Subcutaneous abdominal adipose tissue (tissue), 5 donors: ENCODE data around the gene ASPN.

Experiments used
- H3K27ac ChIP-seq: one replicate; pipeline ENCODE4 v1.7.0; 2013; ENCODE audit warnings: low read depth, mild to moderate bottlenecking, inconsistent platforms, low read length, moderate library complexity
- H3K27me3 ChIP-seq, 5 donors: one replicate each; pipeline ENCODE4 v1.7.0; 2013; ENCODE audit warnings: low read length in 5 of 5, inconsistent platforms in 1 of 5; ENCODE audit not compliant: control insufficient read depth in 5 of 5, insufficient read depth in 4 of 5
- H3K36me3 ChIP-seq, 5 donors: one replicate each; pipeline ENCODE4 v1.7.0; 2013; ENCODE audit warnings: low read length in 5 of 5; ENCODE audit not compliant: control insufficient read depth in 5 of 5, insufficient read depth in 5 of 5
- H3K4me1 ChIP-seq, 5 donors: one replicate each; pipeline ENCODE4 v1.7.0; 2013; ENCODE audit warnings: low read length in 5 of 5, mild to moderate bottlenecking in 3 of 5, moderate library complexity in 1 of 5; ENCODE audit not compliant: control insufficient read depth in 5 of 5, insufficient read depth in 5 of 5
- H3K4me3 ChIP-seq, 5 donors: one replicate each; pipeline ENCODE4 v1.7.0; 2013; ENCODE audit warnings: low read length in 5 of 5, low read depth in 1 of 5
- H3K9ac ChIP-seq, 5 donors: one replicate each; pipeline ENCODE4 v1.7.0; 2013; ENCODE audit warnings: low read length in 5 of 5, mild to moderate bottlenecking in 4 of 5, moderate library complexity in 3 of 5
- H3K9me3 ChIP-seq, 5 donors: one replicate each; pipeline ENCODE4 v1.7.0; 2013; ENCODE audit warnings: low read length in 5 of 5; ENCODE audit not compliant: control insufficient read depth in 5 of 5
- donor health status: healthy.
- donor health status: healthy.
- donor health status: healthy.
- donor health status: healthy.
- donor health status: healthy.

The ASPN gene

GRCh38 chr9:92482329-92482728 is at the start of gene ASPN:
Gene ASPN, minus strand, starts transcription at chr9:92482506.
- H3K4me1 ChIP-seq = peaks cover 0 to 16% (median 9%) of the 10 kb centered on the region in 5 donors
- no peaks in the 10 kb centered on the region for H3K27me3 ChIP-seq
- no peaks in the 10 kb centered on the region for H3K9me3 ChIP-seq
- peak within 1 kb of the TSS in 3 of 5 donors; percentile 25 to 55 (median 42) for H3K4me3 ChIP-seq
- H3K27ac ChIP-seq = peak within 1 kb of the TSS; percentile 43
- H3K36me3 ChIP-seq = no peaks in the 10 kb centered on the region
- peak within 1 kb of the TSS in 1 of 5 donors; percentile 2 for H3K9ac ChIP-seq

- H3K27me3 ChIP-seq = no peaks in the 10 kb centered on the region
- H3K27ac ChIP-seq = no peak overlapping the region
- H3K4me3 ChIP-seq = no peak overlapping the region
- peaks cover 0 to 20% (median 15%) of the 10 kb centered on the region in 5 donors for H3K4me1 ChIP-seq
- no peak overlapping the region for H3K9ac ChIP-seq
- no peaks in the 10 kb centered on the region for H3K36me3 ChIP-seq
- H3K9me3 ChIP-seq = peaks cover 0 to 16% (median 2%) of the 10 kb centered on the region in 5 donors
Observed at GRCh38 chr9:92530893-92531292, 48.6 kb upstream of the ASPN start.

- no peaks in the 10 kb centered on the region for H3K27me3 ChIP-seq
- peaks cover 0 to 11% (median 7%) of the 10 kb centered on the region in 5 donors for H3K4me1 ChIP-seq
- no peak overlapping the region for H3K9ac ChIP-seq
- peaks cover 0 to 16% (median 2%) of the 10 kb centered on the region in 5 donors for H3K9me3 ChIP-seq
- no peak overlapping the region for H3K4me3 ChIP-seq
- H3K36me3 ChIP-seq = peaks cover 0 to 3% (median 0%) of the 10 kb centered on the region in 5 donors
- no peak overlapping the region for H3K27ac ChIP-seq
Observed at GRCh38 chr9:92529124-92529523, 46.8 kb upstream of the ASPN start.

- Histone ChIP-seq H3K27ac (peak overlapping the region; percentile 49), H3K27me3 (no peaks in the 10 kb centered on the region), H3K4me3 (no peak overlapping the region), H3K9me3 (peaks cover 0 to 16% (median 2%) of the 10 kb centered on the region in 5 donors), H3K9ac (no peak overlapping the region), H3K4me1 (peaks cover 0 to 11% (median 4%) of the 10 kb centered on the region in 5 donors), H3K36me3 (peaks cover 0 to 3% (median 0%) of the 10 kb centered on the region in 5 donors)
Observed at GRCh38 chr9:92528522-92528849, 46.2 kb upstream of the ASPN start.

- Histone ChIP-seq H3K36me3 (peaks cover 0 to 3% (median 0%) of the 10 kb centered on the region in 5 donors), H3K9me3 (peaks cover 0 to 16% (median 2%) of the 10 kb centered on the region in 5 donors), H3K27me3 (no peaks in the 10 kb centered on the region), H3K4me1 (peaks cover 0 to 11% (median 4%) of the 10 kb centered on the region in 5 donors), H3K9ac (no peak overlapping the region), H3K4me3 (no peak overlapping the region), H3K27ac (peak overlapping the region; percentile 49)
Observed at GRCh38 chr9:92527832-92528521, 45.7 kb upstream of the ASPN start.

- Histone ChIP-seq H3K27ac (no peak overlapping the region), H3K4me1 (peaks cover 0 to 11% (median 4%) of the 10 kb centered on the region in 5 donors), H3K9me3 (peaks cover 0 to 16% (median 2%) of the 10 kb centered on the region in 5 donors), H3K9ac (no peak overlapping the region), H3K27me3 (no peaks in the 10 kb centered on the region), H3K36me3 (peaks cover 0 to 3% (median 0%) of the 10 kb centered on the region in 5 donors), H3K4me3 (no peak overlapping the region)
Observed at GRCh38 chr9:92527291-92527828, 45.1 kb upstream of the ASPN start.

GRCh38 chr9:92525306-92525705 is 43.0 kb upstream of the ASPN start:
- no peak overlapping the region for H3K27ac ChIP-seq
- peaks cover 0 to 11% (median 4%) of the 10 kb centered on the region in 5 donors for H3K4me1 ChIP-seq
- H3K9me3 ChIP-seq = peaks cover 0 to 4% (median 0%) of the 10 kb centered on the region in 5 donors
- H3K4me3 ChIP-seq = no peak overlapping the region
- H3K9ac ChIP-seq = no peak overlapping the region
- H3K36me3 ChIP-seq = peaks cover 0 to 5% (median 3%) of the 10 kb centered on the region in 5 donors
- no peaks in the 10 kb centered on the region for H3K27me3 ChIP-seq

GRCh38 chr9:92524881-92525280 is 42.6 kb upstream of the ASPN start:
- H3K27me3 ChIP-seq = no peaks in the 10 kb centered on the region
- H3K36me3 ChIP-seq = peaks cover 0 to 8% (median 7%) of the 10 kb centered on the region in 5 donors
- no peak overlapping the region for H3K27ac ChIP-seq
- no peak overlapping the region for H3K4me3 ChIP-seq
- no peak overlapping the region for H3K9ac ChIP-seq
- peaks cover 0 to under 1% (median 0%) of the 10 kb centered on the region in 5 donors for H3K9me3 ChIP-seq
- H3K4me1 ChIP-seq = peaks cover 0 to 11% (median 4%) of the 10 kb centered on the region in 5 donors

- Histone ChIP-seq H3K27me3 (no peaks in the 10 kb centered on the region), H3K9ac (no peak overlapping the region), H3K36me3 (peaks cover 0 to 20% (median 13%) of the 10 kb centered on the region in 5 donors), H3K4me3 (no peak overlapping the region), H3K4me1 (peaks cover 0 to 7% (median 3%) of the 10 kb centered on the region in 5 donors), H3K9me3 (no peaks in the 10 kb centered on the region), H3K27ac (no peak overlapping the region)
Observed at GRCh38 chr9:92522983-92523970, 41.0 kb upstream of the ASPN start.
